Measurements from ENCODE around the gene WASF3. TPM values are rescaled to one million over a fixed set of nuclear protein-coding genes. Genes with fewer than 3 reads are reported as not detected.

Gene WASF3
- total RNA-seq, 4 donors from 2014 or later = 5.9 to 37.5 (median 12.5) TPM

DNA sequence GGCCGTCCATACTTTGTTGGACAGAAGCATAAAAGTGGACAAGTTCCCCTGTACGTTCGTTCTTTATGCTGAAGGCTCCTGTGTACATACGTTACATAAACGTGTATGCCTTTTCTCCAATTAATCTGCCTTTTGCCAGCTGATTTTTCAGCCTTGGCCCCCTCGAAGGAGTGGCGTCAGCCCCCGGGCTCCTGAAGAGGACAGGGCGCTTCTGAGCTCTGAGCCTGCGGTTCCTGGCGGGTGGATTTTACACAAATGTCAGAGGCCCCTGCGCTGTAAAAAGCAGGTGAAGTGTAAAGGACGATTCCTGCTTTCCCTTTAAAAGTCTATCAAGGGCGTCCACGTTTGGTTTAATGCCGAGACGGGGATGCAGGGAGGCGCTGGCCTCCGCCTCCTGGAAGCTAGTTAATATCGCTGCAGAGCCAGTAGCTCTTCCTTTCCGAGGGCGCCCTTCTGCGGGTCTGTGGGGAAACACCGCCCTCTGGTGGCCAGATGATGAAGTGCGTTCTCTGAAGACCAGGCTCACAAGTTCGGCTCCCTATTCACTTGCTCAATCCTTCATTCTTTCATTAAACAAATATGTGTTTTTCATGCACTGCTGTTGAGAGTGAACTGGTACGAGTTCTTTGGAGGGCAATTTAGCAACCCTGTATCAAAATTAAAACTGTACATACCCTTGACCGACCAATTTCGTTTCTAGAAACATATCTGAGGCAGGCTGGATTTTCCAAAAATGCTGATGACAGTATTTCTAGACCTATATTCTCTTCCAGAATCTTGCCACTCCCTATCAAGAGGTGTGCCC lies 141.1 kb downstream of the WASF3 start:
- H3K4me3 ChIP-seq = peak overlapping the region in 1 of 2 donors; percentile 19

DNA sequence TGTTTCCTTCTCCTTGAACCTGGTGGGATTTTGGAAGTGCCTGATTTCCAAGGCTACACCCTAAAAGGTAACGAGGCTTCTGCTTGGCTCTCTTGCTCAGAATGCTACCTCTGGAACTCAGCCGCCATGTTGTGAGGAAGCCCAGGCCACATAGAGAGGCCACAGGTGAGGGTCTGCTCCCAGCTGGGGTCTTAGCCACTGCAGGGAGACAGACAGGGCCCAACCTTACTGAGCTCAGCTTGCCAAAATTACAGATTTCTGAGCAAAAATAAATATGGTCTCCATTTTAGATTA lies 141.7 kb downstream of the WASF3 start:
- DNase-seq = no peak
- Histone ChIP-seq H3K4me1 (no peaks in the 10 kb centered on the region), H3K27ac (no peak overlapping the region), H3K36me3 (no peaks in the 10 kb centered on the region), H3K4me3 (no peak overlapping the region), H3K9me3 (no peaks in the 10 kb centered on the region), H3K27me3 (no peaks in the 10 kb centered on the region)
- intact Hi-C loops (cut with DNase I; ENCODE audit: low total_unique reads) = loop anchor here (5.0 kb wide), 1 partner anchor 517 kb away; no protein-coding TSS in a partner anchor
- TF ChIP-seq POLR2A (IDR thresholded peaks at IDR 0.05) = no peak
- TF ChIP-seq CTCF (IDR thresholded peaks at IDR 0.05) = no peak

More for the DNA sequence above, 141.1 kb downstream of the WASF3 start:
- H3K36me3 ChIP-seq = no peaks in the 10 kb centered on the region
- TF ChIP-seq CTCF (IDR thresholded peaks at IDR 0.05) = peak; percentile 90 to 96 (median 94)
- TF ChIP-seq POLR2A (IDR thresholded peaks at IDR 0.05) = no peak
- intact Hi-C loops (cut with DNase I; ENCODE audit: low total_unique reads) = loop anchor here (5.0 kb wide), 1 partner anchor 516 kb away; no protein-coding TSS in a partner anchor
- H3K27me3 ChIP-seq = no peaks in the 10 kb centered on the region
- DNase-seq = peak; percentile 81 to 88
- no peaks in the 10 kb centered on the region for H3K9me3 ChIP-seq
- H3K4me1 ChIP-seq = no peaks in the 10 kb centered on the region
- H3K27ac ChIP-seq = no peak overlapping the region

DNA sequence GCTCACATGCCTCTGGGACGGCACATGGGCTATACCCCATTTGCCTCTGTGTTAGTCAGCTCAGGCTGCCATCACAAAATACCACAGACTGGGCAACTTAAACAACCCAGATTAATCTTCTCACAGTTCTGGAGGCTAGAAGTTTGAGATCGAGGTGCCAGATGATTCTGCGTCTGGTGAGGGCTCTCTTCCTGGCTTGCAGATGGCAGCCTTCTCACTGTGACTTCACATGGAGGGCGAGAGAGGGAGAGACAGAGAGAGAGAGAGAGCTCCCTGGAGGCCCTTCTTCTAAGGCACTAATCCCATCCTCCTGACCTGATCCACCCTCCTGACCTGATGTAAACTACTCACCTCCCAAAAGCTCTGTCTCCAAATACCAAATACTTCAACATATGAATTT lies 148.1 kb downstream of the WASF3 start:
- no peaks in the 10 kb centered on the region for H3K27me3 ChIP-seq
- no peak overlapping the region for H3K4me3 ChIP-seq
- TF ChIP-seq POLR2A (IDR thresholded peaks at IDR 0.05) = no peak
- TF ChIP-seq CTCF (IDR thresholded peaks at IDR 0.05) = no peak
- no peaks in the 10 kb centered on the region for H3K9me3 ChIP-seq
- H3K36me3 ChIP-seq = no peaks in the 10 kb centered on the region
- intact Hi-C loops (cut with DNase I; ENCODE audit: low total_unique reads) = no loop called here
- no peak for DNase-seq
- no peak overlapping the region for H3K27ac ChIP-seq
- no peaks in the 10 kb centered on the region for H3K4me1 ChIP-seq

- no peak for TF ChIP-seq POLR2A (IDR thresholded peaks at IDR 0.05)
- no peak for TF ChIP-seq CTCF (IDR thresholded peaks at IDR 0.05)
- Histone ChIP-seq H3K27ac (no peak overlapping the region), H3K4me1 (no peaks in the 10 kb centered on the region), H3K36me3 (no peaks in the 10 kb centered on the region), H3K4me3 (no peak overlapping the region), H3K27me3 (no peaks in the 10 kb centered on the region), H3K9me3 (no peaks in the 10 kb centered on the region)
- intact Hi-C loops (cut with DNase I; ENCODE audit: low total_unique reads) = no loop called here
- DNase-seq = no peak
Observed at GRCh38 chr13:26706381-26706780, 148.9 kb downstream of the WASF3 start.

DNA sequence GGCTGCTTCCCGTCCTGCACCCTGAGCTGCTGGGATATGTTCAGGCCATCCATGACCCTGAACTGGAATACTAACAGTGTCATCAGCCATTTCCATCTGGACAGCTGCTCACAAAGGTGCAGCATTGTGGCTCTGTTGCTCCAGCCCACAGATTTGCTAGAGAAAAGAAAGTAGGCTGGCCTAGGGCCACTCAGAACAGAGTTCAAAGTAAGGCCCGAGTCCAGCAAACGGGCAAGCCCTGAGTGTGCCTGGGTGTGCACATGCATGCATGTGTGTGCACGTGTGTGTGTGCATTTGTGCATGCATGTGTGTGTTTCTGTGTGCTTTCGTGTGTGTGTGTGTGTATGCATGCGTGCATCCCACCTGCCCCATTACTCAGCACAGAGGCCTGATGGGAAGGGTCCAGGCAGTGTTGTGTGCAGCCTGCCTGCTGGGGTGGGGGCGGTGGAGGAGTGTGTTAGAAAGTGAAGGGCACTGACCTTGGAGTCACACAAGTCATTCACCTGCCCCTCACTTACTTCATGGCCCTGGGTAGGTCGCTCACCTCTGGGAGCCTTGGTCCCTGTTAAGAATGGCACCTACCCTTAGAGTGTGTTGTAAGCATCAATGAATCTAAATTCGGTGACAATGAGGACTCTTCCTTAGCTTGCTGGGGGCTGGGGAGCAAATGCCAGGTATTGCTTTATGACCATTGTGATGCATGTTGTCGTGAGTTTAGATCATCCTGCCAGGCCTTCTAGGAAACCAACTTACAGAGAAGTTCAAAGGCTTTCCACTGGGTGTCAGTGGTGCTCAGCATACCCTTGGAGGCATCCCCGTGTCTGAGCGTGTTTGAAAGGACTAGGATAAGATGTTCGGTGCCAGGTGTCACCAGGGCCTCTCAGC lies 149.9 kb downstream of the WASF3 start:
- Histone ChIP-seq H3K27me3 (no peaks in the 10 kb centered on the region), H3K9me3 (no peaks in the 10 kb centered on the region), H3K36me3 (no peaks in the 10 kb centered on the region), H3K4me3 (no peak overlapping the region), H3K4me1 (no peaks in the 10 kb centered on the region), H3K27ac (no peak overlapping the region)
- no peak for DNase-seq
- intact Hi-C loops (cut with DNase I; ENCODE audit: low total_unique reads) = no loop called here
- TF ChIP-seq CTCF (IDR thresholded peaks at IDR 0.05) = peak; percentile 28 to 49 (median 43)
- TF ChIP-seq POLR2A (IDR thresholded peaks at IDR 0.05) = no peak
